ENCODE measurements around the gene LY9. TPM values are rescaled to one million over a fixed set of nuclear protein-coding genes. Genes with fewer than 3 reads are reported as not detected.

The LY9 gene
- total and polyA plus RNA-seq, 9 of the 15 experiments (the other 6 are each of a cell fraction or from before 2014, with no cell fraction given): not detected

DNA sequence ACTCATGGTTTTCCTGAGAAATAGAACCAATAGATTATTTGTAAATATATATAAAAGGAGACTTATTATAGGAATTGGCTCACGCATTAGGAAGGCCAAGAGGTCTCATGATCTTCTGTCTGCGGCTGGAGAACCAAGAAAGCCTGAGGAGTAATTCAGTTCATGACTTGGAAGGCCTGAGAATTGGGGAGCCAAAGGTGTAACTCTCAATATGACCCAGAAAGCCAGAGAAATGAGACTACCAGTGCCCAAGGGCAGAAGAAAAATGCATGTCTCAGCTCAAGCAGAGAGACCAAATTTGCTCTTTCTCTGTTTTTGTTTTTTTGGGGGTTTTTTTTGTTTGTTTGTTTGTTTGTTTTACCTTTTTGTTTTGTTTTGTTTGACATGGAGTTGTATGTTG is 37.5 kb upstream of the LY9 start:
- H2AFZ ChIP-seq (ENCODE audit: low read depth, low read length): no peak overlapping the region
- DNase-seq (ENCODE audit: extremely low read depth in 1 of 4, low spot score in 3 of 4) (no peak), FAIRE-seq (no peak), ATAC-seq (no peak)
- H3K9me3 ChIP-seq (replicated peaks; ENCODE audit: control insufficient read depth, insufficient read depth, low read depth, low read length): no peaks in the 10 kb centered on the region
- H3K9ac ChIP-seq (ENCODE audit: insufficient read depth in 1 of 2, low read depth in 2 of 2, low read length in 2 of 2): no peak overlapping the region
- H3K27ac ChIP-seq (ENCODE audit: extremely low read depth, low read depth, low read length): no peak overlapping the region
- intact Hi-C loops (cut with micrococcal nuclease): no loop called here
- ChIA-PET POLR2A (no interaction called here), CTCF (ENCODE audit: low intra/inter-chr PET ratio) (no interaction called here)
- no peaks in the 10 kb centered on the region for H4K20me1 ChIP-seq (replicated peaks; ENCODE audit: control insufficient read depth, insufficient read depth, low read length)
- in situ Hi-C loops (cut with MboI): no loop called here
- TF ChIP-seq COPS2 (conservative IDR thresholded peaks at IDR 0.05): no peak
- no peak for TF ChIP-seq CREBBP (IDR thresholded peaks at IDR 0.05; ENCODE audit: low read depth, low read length)
- TF ChIP-seq PHB (CRISPR knock-in tag; IDR thresholded peaks at IDR 0.05): no peak
- TF ChIP-seq CREM (IDR thresholded peaks at IDR 0.05; ENCODE audit: low read depth): no peak
- TF ChIP-seq ILK (tag; IDR thresholded peaks at IDR 0.05; ENCODE audit: borderline replicate concordance, low read depth): no peak
- no peak overlapping the region for H3K4me3 ChIP-seq
- no peak overlapping the region for H3K4me2 ChIP-seq (ENCODE audit: insufficient read depth, low read length)
- H3K79me2 ChIP-seq (ENCODE audit: control insufficient read depth, insufficient read depth, low read length): no peaks in the 10 kb centered on the region
- H3K4me1 ChIP-seq (replicated peaks in 1 of 2; ENCODE audit: control insufficient read depth in 2 of 2, insufficient read depth in 2 of 2, low read length in 2 of 2): no peaks in the 10 kb centered on the region
- no peaks in the 10 kb centered on the region for H3K36me3 ChIP-seq (ENCODE audit: control insufficient read depth, insufficient read depth, low read length)
- no peaks in the 10 kb centered on the region for H3K9me1 ChIP-seq (ENCODE audit: control insufficient read depth, insufficient read depth, low read length)
- 3% methylated on average over 2 of the region's 2 CpGs for WGBS (ENCODE audit: insufficient coverage, low coverage, missing lambda C conversion rate)
- peaks cover 1 to 2% of the 10 kb centered on the region in 2 experiments; a peak in 2 of 5 replicates for H3K27me3 ChIP-seq (ENCODE audit: control insufficient read depth in 2 of 2, insufficient read depth in 2 of 2, low read length in 2 of 2)
- BruUV-seq (replicated peaks): no TSS peak

DNA sequence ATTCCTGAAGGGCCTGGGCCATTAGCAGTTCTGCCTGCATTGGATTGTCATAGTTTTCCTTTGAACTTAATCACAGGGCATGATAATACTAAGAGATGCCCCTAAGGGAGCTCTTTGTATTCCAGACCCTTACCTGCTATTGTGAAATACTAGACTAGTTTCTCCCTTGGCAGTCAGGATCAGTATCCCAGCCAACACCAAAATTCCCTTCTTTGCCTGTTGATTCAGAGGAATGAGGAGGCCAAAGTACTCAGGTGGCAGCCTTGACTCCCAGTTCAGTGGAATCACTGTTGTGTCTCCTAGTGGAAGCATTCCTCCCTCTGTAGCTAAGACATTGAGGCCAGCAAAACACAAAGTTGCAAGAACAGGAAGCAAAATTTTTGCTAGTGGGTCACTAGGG is 36.2 kb upstream of the LY9 start:
- H3K9ac ChIP-seq (ENCODE audit: insufficient read depth in 1 of 2, low read depth in 2 of 2, low read length in 2 of 2): no peak overlapping the region
- no peaks in the 10 kb centered on the region for H3K9me3 ChIP-seq (replicated peaks; ENCODE audit: control insufficient read depth, insufficient read depth, low read depth, low read length)
- DNase-seq (ENCODE audit: extremely low read depth in 1 of 4, low spot score in 3 of 4): no peak
- BruUV-seq (replicated peaks): no TSS peak
- ChIA-PET CTCF (ENCODE audit: low intra/inter-chr PET ratio) (no interaction called here), POLR2A (interaction anchor here (0.6 to 0.7 kb wide), 3 partner anchors 9 to 184 kb away, joined by 3 to 4 read pairs (median 3); no protein-coding TSS in a partner anchor)
- H3K4me1 ChIP-seq (replicated peaks in 1 of 2; ENCODE audit: control insufficient read depth in 2 of 2, insufficient read depth in 2 of 2, low read length in 2 of 2): no peaks in the 10 kb centered on the region
- no peak for ATAC-seq
- no peaks in the 10 kb centered on the region for H3K9me1 ChIP-seq (ENCODE audit: control insufficient read depth, insufficient read depth, low read length)
- no peak overlapping the region for H3K4me3 ChIP-seq
- H3K36me3 ChIP-seq (ENCODE audit: control insufficient read depth, insufficient read depth, low read length): no peaks in the 10 kb centered on the region
- intact Hi-C loops (cut with micrococcal nuclease): loop anchor here (10.0 kb wide), 1 partner anchor 135 kb away; no protein-coding TSS in a partner anchor
- no peak overlapping the region for H3K27ac ChIP-seq (ENCODE audit: extremely low read depth, low read depth, low read length)
- no peak for FAIRE-seq
- H3K79me2 ChIP-seq (ENCODE audit: control insufficient read depth, insufficient read depth, low read length): no peaks in the 10 kb centered on the region
- no peak overlapping the region for H3K4me2 ChIP-seq (ENCODE audit: insufficient read depth, low read length)
- in situ Hi-C loops (cut with MboI): no loop called here
- no peaks in the 10 kb centered on the region; a peak in 2 of 5 replicates for H3K27me3 ChIP-seq (ENCODE audit: control insufficient read depth in 2 of 2, insufficient read depth in 2 of 2, low read length in 2 of 2)
- TF ChIP-seq DIDO1 (tag; IDR thresholded peaks at IDR 0.05; ENCODE audit: low read depth) (no peak), MTA2 (IDR thresholded peaks at IDR 0.05; ENCODE audit: low read depth) (no peak)
- TF ChIP-seq, protein P1, sequence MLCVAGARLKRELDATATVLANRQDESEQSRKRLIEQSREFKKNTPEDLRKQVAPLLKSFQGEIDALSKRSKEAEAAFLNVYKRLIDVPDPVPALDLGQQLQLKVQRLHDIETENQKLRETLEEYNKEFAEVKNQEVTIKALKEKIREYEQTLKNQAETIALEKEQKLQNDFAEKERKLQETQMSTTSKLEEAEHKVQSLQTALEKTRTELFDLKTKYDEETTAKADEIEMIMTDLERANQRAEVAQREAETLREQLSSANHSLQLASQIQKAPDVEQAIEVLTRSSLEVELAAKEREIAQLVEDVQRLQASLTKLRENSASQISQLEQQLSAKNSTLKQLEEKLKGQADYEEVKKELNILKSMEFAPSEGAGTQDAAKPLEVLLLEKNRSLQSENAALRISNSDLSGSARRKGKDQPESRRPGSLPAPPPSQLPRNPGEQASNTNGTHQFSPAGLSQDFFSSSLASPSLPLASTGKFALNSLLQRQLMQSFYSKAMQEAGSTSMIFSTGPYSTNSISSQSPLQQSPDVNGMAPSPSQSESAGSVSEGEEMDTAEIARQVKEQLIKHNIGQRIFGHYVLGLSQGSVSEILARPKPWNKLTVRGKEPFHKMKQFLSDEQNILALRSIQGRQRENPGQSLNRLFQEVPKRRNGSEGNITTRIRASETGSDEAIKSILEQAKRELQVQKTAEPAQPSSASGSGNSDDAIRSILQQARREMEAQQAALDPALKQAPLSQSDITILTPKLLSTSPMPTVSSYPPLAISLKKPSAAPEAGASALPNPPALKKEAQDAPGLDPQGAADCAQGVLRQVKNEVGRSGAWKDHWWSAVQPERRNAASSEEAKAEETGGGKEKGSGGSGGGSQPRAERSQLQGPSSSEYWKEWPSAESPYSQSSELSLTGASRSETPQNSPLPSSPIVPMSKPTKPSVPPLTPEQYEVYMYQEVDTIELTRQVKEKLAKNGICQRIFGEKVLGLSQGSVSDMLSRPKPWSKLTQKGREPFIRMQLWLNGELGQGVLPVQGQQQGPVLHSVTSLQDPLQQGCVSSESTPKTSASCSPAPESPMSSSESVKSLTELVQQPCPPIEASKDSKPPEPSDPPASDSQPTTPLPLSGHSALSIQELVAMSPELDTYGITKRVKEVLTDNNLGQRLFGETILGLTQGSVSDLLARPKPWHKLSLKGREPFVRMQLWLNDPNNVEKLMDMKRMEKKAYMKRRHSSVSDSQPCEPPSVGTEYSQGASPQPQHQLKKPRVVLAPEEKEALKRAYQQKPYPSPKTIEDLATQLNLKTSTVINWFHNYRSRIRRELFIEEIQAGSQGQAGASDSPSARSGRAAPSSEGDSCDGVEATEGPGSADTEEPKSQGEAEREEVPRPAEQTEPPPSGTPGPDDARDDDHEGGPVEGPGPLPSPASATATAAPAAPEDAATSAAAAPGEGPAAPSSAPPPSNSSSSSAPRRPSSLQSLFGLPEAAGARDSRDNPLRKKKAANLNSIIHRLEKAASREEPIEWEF (CRISPR knock-in tag; IDR thresholded peaks at IDR 0.05): no peak
- no peak overlapping the region for H2AFZ ChIP-seq (ENCODE audit: low read depth, low read length)
- no peaks in the 10 kb centered on the region for H4K20me1 ChIP-seq (replicated peaks; ENCODE audit: control insufficient read depth, insufficient read depth, low read length)

Measured in K562 (cell line).